CD14-positive monocyte (primary cell): ENCODE data around the gene UTRN. TPM values are rescaled to one million over a fixed set of nuclear protein-coding genes. Genes with fewer than 3 reads are reported as not detected.

Source experiments
- DNase-seq, 3 donors: peaks; one replicate each; pipeline ENCODE4 v3.0.0-alpha.2; 2011 to 2022
- H2AFZ ChIP-seq: 2 replicates; pipeline ENCODE4 v1.6.0; 2012; ENCODE audit warnings: mild to moderate bottlenecking, low read depth, low read length, inconsistent platforms; ENCODE audit not compliant: insufficient read depth, poor library complexity, severe bottlenecking
- H3K27ac ChIP-seq, 2 donors: 1 replicate in 1 of 2; 2 replicates in 1 of 2; pipeline ENCODE4 v1.5.1; 2012 to 2013; ENCODE audit warnings: low read length in 2 of 2, control low read depth in 1 of 2, inconsistent platforms in 1 of 2, low read depth in 1 of 2, mild to moderate bottlenecking in 1 of 2
- H3K27me3 ChIP-seq, 2 donors: one replicate each; pipeline versions ENCODE4 v1.6.0 to v1.6.1; 2011 to 2013; ENCODE audit warnings: low read length in 2 of 2; ENCODE audit not compliant: control insufficient read depth in 2 of 2, insufficient read depth in 2 of 2
- H3K36me3 ChIP-seq, 2 donors: replicated peaks in 1 of 2; 1 replicate in 1 of 2; 2 replicates in 1 of 2; pipeline versions ENCODE4 v1.5.1 to v1.6.1; 2012 to 2013; ENCODE audit warnings: low read length in 2 of 2, control low read depth in 1 of 2, inconsistent platforms in 1 of 2, mild to moderate bottlenecking in 1 of 2; ENCODE audit not compliant: insufficient read depth in 2 of 2, control insufficient read depth in 1 of 2
- H3K4me1 ChIP-seq, 2 donors: 1 replicate in 1 of 2; 2 replicates in 1 of 2; pipeline versions ENCODE4 v1.5.1 to v1.6.1; 2012 to 2013; ENCODE audit warnings: low read length in 2 of 2, control low read depth in 1 of 2, inconsistent platforms in 1 of 2, mild to moderate bottlenecking in 1 of 2, moderate library complexity in 1 of 2; ENCODE audit not compliant: insufficient read depth in 2 of 2, control insufficient read depth in 1 of 2
- H3K4me2 ChIP-seq: replicated peaks from 2 replicates; pipeline ENCODE3; 2012; ENCODE audit warnings: low read length, moderate library complexity, mild to moderate bottlenecking; ENCODE audit not compliant: poor library complexity, severe bottlenecking; ENCODE audit errors: extremely low read depth
- H3K4me3 ChIP-seq, 3 experiments: fragments of 200-600 bp in 1 of 3; sonication (generic) in 1 of 3; replicated peaks in 1 of 3; 1 replicate in 2 of 3; 2 replicates in 1 of 3; pipeline ENCODE4 v1.5.1; 2011 to 2013; ENCODE audit warnings: low read length in 3 of 3, mild to moderate bottlenecking in 3 of 3, control low read depth in 2 of 3, low read depth in 2 of 3, inconsistent platforms in 1 of 3, moderate library complexity in 1 of 3
- H3K79me2 ChIP-seq: 2 replicates; pipeline ENCODE4 v1.6.0; 2012; ENCODE audit warnings: mild to moderate bottlenecking, control low read depth, inconsistent platforms, low read length, moderate library complexity; ENCODE audit not compliant: insufficient read depth
- H3K9ac ChIP-seq: 2 replicates; pipeline ENCODE4 v1.6.0; 2017; ENCODE audit warnings: low read length, mild to moderate bottlenecking; ENCODE audit not compliant: insufficient read depth, poor library complexity, severe bottlenecking
- H3K9me3 ChIP-seq, 2 donors: replicated peaks in 1 of 2; 1 replicate in 1 of 2; 2 replicates in 1 of 2; pipeline versions ENCODE4 v1.5.1 to v1.6.1; 2012 to 2013; ENCODE audit warnings: low read length in 2 of 2, control low read depth in 1 of 2; ENCODE audit not compliant: control insufficient read depth in 1 of 2, insufficient read depth in 1 of 2
- H4K20me1 ChIP-seq: 2 replicates; pipeline ENCODE4 v1.6.0; 2012; ENCODE audit warnings: mild to moderate bottlenecking, low read length, control low read depth, moderate library complexity; ENCODE audit not compliant: insufficient read depth
- H3K27ac Mint-ChIP-seq, 7 donors: one replicate each; pipeline ENCODE4 v1.8.0; 2020; ENCODE audit warnings: mild to moderate bottlenecking in 7 of 7, mixed read lengths in 7 of 7, moderate library complexity in 6 of 7, inconsistent platforms in 2 of 7
- H3K27me3 Mint-ChIP-seq, 3 donors: one replicate each; pipeline ENCODE4 v1.8.0; 2021 to 2022; ENCODE audit warnings: low read depth in 3 of 3, mild to moderate bottlenecking in 3 of 3, mixed read lengths in 3 of 3, moderate library complexity in 3 of 3, inconsistent platforms in 1 of 3
- H3K36me3 Mint-ChIP-seq, 2 donors: one replicate each; pipeline ENCODE4 v1.8.0; 2020; ENCODE audit warnings: mixed read lengths in 2 of 2, inconsistent platforms in 1 of 2, mild to moderate bottlenecking in 1 of 2
- H3K4me1 Mint-ChIP-seq: one replicate; pipeline ENCODE4 v1.8.0; 2020; ENCODE audit warnings: mild to moderate bottlenecking, mixed read lengths
- H3K4me3 Mint-ChIP-seq, 2 donors: one replicate each; pipeline ENCODE4 v1.8.0; 2020; ENCODE audit warnings: mild to moderate bottlenecking in 2 of 2, mixed read lengths in 2 of 2, moderate library complexity in 1 of 2
- H3K9me3 Mint-ChIP-seq, 7 donors: one replicate each; pipeline ENCODE4 v1.8.0; 2020 to 2022; ENCODE audit warnings: mixed read lengths in 7 of 7, mild to moderate bottlenecking in 6 of 7, moderate library complexity in 6 of 7, inconsistent platforms in 2 of 7
- CTCF ChIP-seq: fragments of 200-600 bp; IDR thresholded peaks from one replicate; pipeline ENCODE4 v1.8.0; 2022; ENCODE audit warnings: antibody characterized with exemption, mild to moderate bottlenecking
- WGBS: methylation state at CpG from one replicate; pipeline ENCODE4 v1.1.5; 2013; ENCODE audit warnings: missing lambda C conversion rate; ENCODE audit not compliant: insufficient coverage; 5-methylcytosine and 5-hydroxymethylcytosine counted together
- intact Hi-C, 2 donors: fragments of 100-400 bp; cut with micrococcal nuclease; formaldehyde crosslinking; loops; one replicate each; pipeline versions ENCODE4 v1.15.0 to v1.15.1; 2023
- polyA plus RNA-seq, 3 donors: library from polyadenylated mRNA; depleted of rRNA in 1 of 3; unstranded in 2 of 3; stranded (reverse) in 1 of 3; fragments of 300-500 nt in 2 of 3; fragments of >200 nt in 1 of 3; fragmentation: Illumina TruSeq in 2 of 3; gene quantifications; 1 replicate in 2 of 3; 2 replicates in 1 of 3; pipeline ENCODE4 v1.2.3, GENCODE V29; 2012 to 2021

UTRN gene
- polyA plus RNA-seq, 3 donors: 21.8 to 106 (median 66.1) TPM

GRCh38 chr6:144262470-144263369 is 22.4 kb upstream of the UTRN start:
- Mint-ChIP-seq H3K4me1 (peaks cover 24% of the 10 kb centered on the region), H3K36me3 (no peaks in the 10 kb centered on the region), H3K27me3 (peaks cover 0 to 2% (median 0%) of the 10 kb centered on the region in 3 donors), H3K4me3 (no peak overlapping the region), H3K27ac (no peak overlapping the region), H3K9me3 (peaks cover 0 to 7% (median 4%) of the 10 kb centered on the region in 7 donors)
- intact Hi-C loops: no loop called here
- H3K36me3 ChIP-seq: no peaks in the 10 kb centered on the region
- H3K4me3 ChIP-seq: no peak overlapping the region
- peaks cover 12 to 16% of the 10 kb centered on the region in 2 donors for H3K4me1 ChIP-seq
- H3K9me3 ChIP-seq: peaks cover 0 to 6% of the 10 kb centered on the region in 2 donors
- WGBS: 97% methylated on average over 6 of the region's 10 CpGs
- no peaks in the 10 kb centered on the region for H3K79me2 ChIP-seq
- H3K9ac ChIP-seq: no peak overlapping the region
- no peak overlapping the region for H3K27ac ChIP-seq
- no peak for TF ChIP-seq CTCF
- no peaks in the 10 kb centered on the region for H4K20me1 ChIP-seq
- no peak overlapping the region for H2AFZ ChIP-seq
- DNase-seq: no peak
- H3K27me3 ChIP-seq: no peaks in the 10 kb centered on the region
- H3K4me2 ChIP-seq: no peak overlapping the region

GRCh38 chr6:144263786-144264185 is 21.3 kb upstream of the UTRN start:
- no peaks in the 10 kb centered on the region for H4K20me1 ChIP-seq
- Mint-ChIP-seq H3K27ac (no peak overlapping the region), H3K36me3 (no peaks in the 10 kb centered on the region), H3K4me1 (peaks cover 24% of the 10 kb centered on the region), H3K9me3 (peaks cover 0 to 6% (median 4%) of the 10 kb centered on the region in 7 donors), H3K4me3 (no peak overlapping the region), H3K27me3 (peaks cover 0 to 2% (median 0%) of the 10 kb centered on the region in 3 donors)
- H3K9me3 ChIP-seq: peaks cover 0 to 6% of the 10 kb centered on the region in 2 donors
- no peaks in the 10 kb centered on the region for H3K79me2 ChIP-seq
- TF ChIP-seq CTCF: no peak
- no peaks in the 10 kb centered on the region for H3K36me3 ChIP-seq
- no peak for DNase-seq
- WGBS: no CpG with 5 or more reads among the region's 3 CpGs
- no peak overlapping the region for H3K4me2 ChIP-seq
- H3K4me1 ChIP-seq: peaks cover 12 to 16% of the 10 kb centered on the region in 2 donors
- intact Hi-C loops: no loop called here
- H2AFZ ChIP-seq: no peak overlapping the region
- H3K27me3 ChIP-seq: no peaks in the 10 kb centered on the region
- no peak overlapping the region for H3K27ac ChIP-seq
- no peak overlapping the region for H3K9ac ChIP-seq
- H3K4me3 ChIP-seq: no peak overlapping the region
